Left renal cortex interstitium (tissue), 4 donors: ENCODE results near the gene PKNOX2. TPM values are rescaled to one million over a fixed set of nuclear protein-coding genes. Genes with fewer than 3 reads are reported as not detected.

Experiments
- DNase-seq, 4 donors: peaks; one replicate each; pipeline ENCODE4 v3.0.0-alpha.2; 2013; ENCODE audit warnings: low read depth in 4 of 4, low spot score in 2 of 4, missing footprints in 1 of 4
- polyA plus RNA-seq, 4 donors: library from polyadenylated mRNA; unstranded; fragments of 120-200 nt; gene quantifications; one replicate each; pipeline ENCODE4 v1.2.1, GENCODE V29; 2013; ENCODE audit not compliant: insufficient read length in 4 of 4

PKNOX2 gene
- polyA plus RNA-seq, 4 donors = 13.4 to 15.1 (median 14.4) TPM

GRCh38 chr11:125228445-125228844, 63.9 kb downstream of the PKNOX2 start:
- no peak for DNase-seq

- DNase-seq = no peak
Measured at GRCh38 chr11:125228993-125229392, 64.4 kb downstream of the PKNOX2 start.

- no peak for DNase-seq
Measured at GRCh38 chr11:125229916-125230315, 65.4 kb downstream of the PKNOX2 start.

- no peak for DNase-seq
Measured at GRCh38 chr11:125233116-125233515, 68.6 kb downstream of the PKNOX2 start.

- DNase-seq = no peak
Measured at GRCh38 chr11:125233736-125234275, 69.3 kb downstream of the PKNOX2 start.

- DNase-seq = no peak
Measured at GRCh38 chr11:125235071-125235471, 70.5 kb downstream of the PKNOX2 start.

- DNase-seq = no peak
Measured at GRCh38 chr11:125236072-125236825, 71.7 kb downstream of the PKNOX2 start.

GRCh38 chr11:125239585-125240560, 75.3 kb downstream of the PKNOX2 start:
- no peak for DNase-seq

GRCh38 chr11:125241104-125241503, 76.6 kb downstream of the PKNOX2 start:
- no peak for DNase-seq

GRCh38 chr11:125242141-125242775, 77.7 kb downstream of the PKNOX2 start:
- DNase-seq = no peak

GRCh38 chr11:125244166-125244565, 79.6 kb downstream of the PKNOX2 start:
- DNase-seq = no peak

- no peak for DNase-seq
Measured at GRCh38 chr11:125245299-125245698, 80.7 kb downstream of the PKNOX2 start.

GRCh38 chr11:125247431-125247830, 82.9 kb downstream of the PKNOX2 start:
- no peak for DNase-seq

GRCh38 chr11:125250318-125251213, 86.0 kb downstream of the PKNOX2 start:
- no peak for DNase-seq

- no peak for DNase-seq
Measured at GRCh38 chr11:125251214-125251545, 86.6 kb downstream of the PKNOX2 start.

- no peak for DNase-seq
Measured at GRCh38 chr11:125251956-125252355, 87.4 kb downstream of the PKNOX2 start.

GRCh38 chr11:125253289-125253688, 88.7 kb downstream of the PKNOX2 start:
- no peak for DNase-seq

- DNase-seq = no peak
Measured at GRCh38 chr11:125253795-125254525, 89.4 kb downstream of the PKNOX2 start.

- DNase-seq = no peak
Measured at GRCh38 chr11:125256541-125257189, 92.1 kb downstream of the PKNOX2 start.
